ENCODE measurements around the gene WDR82. TPM values are rescaled to one million over a fixed set of nuclear protein-coding genes. Genes with fewer than 3 reads are reported as not detected.
A peak's percentile ranks its signal among the peaks of the same experiment; 100 is the strongest.

The WDR82 gene
- total and polyA plus RNA-seq, 10 of the 15 experiments (the other 5 are each of a cell fraction or from before 2014, with no cell fraction given), result 10.1 to 82.4 (median 48.7) TPM

DNA sequence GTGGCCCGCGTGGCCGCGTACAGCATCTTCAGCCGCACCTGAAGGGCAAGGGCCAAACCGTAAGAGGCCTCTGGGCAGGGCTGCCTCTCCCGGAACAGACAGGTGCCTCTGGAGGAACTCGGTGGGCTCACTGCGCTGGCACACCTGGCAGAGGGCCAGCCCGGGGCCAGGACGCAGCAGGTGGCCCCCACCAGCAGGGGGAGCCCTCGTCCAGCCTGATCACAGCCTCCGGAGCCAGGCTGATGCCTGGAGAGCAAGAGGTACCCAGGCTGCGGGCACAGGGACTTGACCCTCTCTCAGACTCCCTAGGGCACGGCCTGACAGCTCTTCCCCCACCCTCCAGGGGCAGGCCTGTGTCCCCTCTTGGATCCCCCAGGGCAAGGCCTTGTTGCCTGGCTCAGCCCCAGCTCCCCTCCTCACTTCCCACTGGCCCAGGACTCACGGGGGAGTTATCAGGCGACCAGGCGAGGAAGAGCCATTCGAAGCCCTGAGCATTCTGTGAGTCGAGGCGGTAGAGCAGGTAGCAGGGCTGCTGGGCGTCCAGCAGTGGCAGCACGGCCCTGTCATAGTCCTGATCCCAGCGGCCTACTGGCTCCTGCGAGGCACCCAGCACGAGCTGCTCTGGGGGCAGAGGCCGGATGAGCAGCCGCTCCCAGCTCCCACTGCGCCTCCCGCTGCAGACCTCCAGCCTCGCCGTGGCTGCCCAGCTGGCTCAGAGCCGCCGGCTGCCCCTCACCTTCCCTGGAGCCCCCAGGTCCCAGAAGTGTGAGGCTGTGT, 46.8 kb downstream of the WDR82 start:
- H3K36me3 ChIP-seq (ENCODE audit: control insufficient read depth in 2 of 2, insufficient read depth in 2 of 2, low read length in 1 of 2), result peaks cover 14 to 27% of the 10 kb centered on the region in 2 experiments
- peak overlapping the region; percentile 35 for H3K4me2 ChIP-seq (ENCODE audit: control insufficient read depth, insufficient read depth)
- no peaks in the 10 kb centered on the region for H3K9me3 ChIP-seq (replicated peaks; ENCODE audit: control insufficient read depth, insufficient read depth, low read length)
- no peaks in the 10 kb centered on the region for H3K27me3 ChIP-seq (replicated peaks in 1 of 2; ENCODE audit: control insufficient read depth in 2 of 2, insufficient read depth in 2 of 2, low read length in 1 of 2)
- intact Hi-C loops (cut with micrococcal nuclease; ENCODE audit: unreplicated experiment), result no loop called here
- ChIA-PET SMC1A (ENCODE audit: uncharacterized antibody, unreplicated experiment) (interaction anchor here (0.7 to 2.9 kb wide), 16 partner anchors 8 to 220 kb away, joined by 3 to 36 read pairs (median 4); partner anchors contain the start of genes PPM1M and WDR82), RAD21 (ENCODE audit: unreplicated experiment) (interaction anchor here (0.6 to 3.1 kb wide), 21 partner anchors 9 to 215 kb away, joined by 3 to 30 read pairs (median 5); partner anchors contain the start of genes GLYCTK, POC1A, PPM1M and WDR82), POLR2A (interaction anchor here (0.5 to 2.4 kb wide), 13 partner anchors 13 to 181 kb away, joined by 3 to 8 read pairs (median 3); partner anchors contain the start of gene WDR82), CTCF (interaction anchor here (0.5 to 5.7 kb wide), 43 partner anchors 9 to 475 kb away, joined by 3 to 91 read pairs (median 4); partner anchors contain the start of genes GLYCTK and WDR82)
- peak; percentile 18 for FAIRE-seq
- 59% methylated on average over 34 of the region's 34 CpGs for WGBS (ENCODE audit: insufficient coverage, insufficient replicate concordance, low lambda C conversion rate, missing lambda C conversion rate)
- peak; percentile 92 for ATAC-seq
- in situ Hi-C loops (cut with MboI), result loop anchor here (5.0 kb wide), 1 partner anchor 111 kb away; no protein-coding TSS in a partner anchor
- H3K9ac ChIP-seq (ENCODE audit: control insufficient read depth, insufficient read depth, low read length), result no peak overlapping the region
- H3K27ac ChIP-seq (ENCODE audit: control insufficient read depth, insufficient read depth), result no peak overlapping the region
- no peak overlapping the region for H2AFZ ChIP-seq (ENCODE audit: control insufficient read depth, low read depth, low read length)
- H4K20me1 ChIP-seq (ENCODE audit: control insufficient read depth, insufficient read depth), result no peaks in the 10 kb centered on the region
- DNase-seq (ENCODE audit: low read depth, low spot score), result no peak
- peaks cover 9% of the 10 kb centered on the region for H3K4me1 ChIP-seq (ENCODE audit: control insufficient read depth, insufficient read depth, low read length)
- H3K4me3 ChIP-seq, result no peak overlapping the region
- H3K79me2 ChIP-seq (ENCODE audit: control insufficient read depth, insufficient read depth, low read length), result peaks cover 6% of the 10 kb centered on the region
- BruUV-seq (replicated peaks), result no TSS peak
- TF ChIP-seq HDAC6 (IDR thresholded peaks at IDR 0.05; ENCODE audit: unreplicated experiment) (no peak), RFX5 (IDR thresholded peaks at IDR 0.05; ENCODE audit: low read depth, low read length) (no peak), SREBF2 (IDR thresholded peaks at IDR 0.05; ENCODE audit: low read length) (no peak), SRF (IDR thresholded peaks at IDR 0.05; ENCODE audit: low read depth in 2 of 2, low read length in 2 of 2) (no peak), ESRRA (IDR thresholded peaks at IDR 0.05; ENCODE audit: low read length) (no peak), GATAD2B (conservative IDR thresholded peaks at IDR 0.05; ENCODE audit: low read depth) (no peak), SUZ12 (IDR thresholded peaks at IDR 0.05; ENCODE audit: unreplicated experiment) (no peak), HDGF (IDR thresholded peaks at IDR 0.05) (0 out of 2 replicates have a peak, but pooled peaks have one; percentile 42), SIN3A (IDR thresholded peaks at IDR 0.05; ENCODE audit: low read depth, low read length) (no peak), NFYB (IDR thresholded peaks at IDR 0.05; ENCODE audit: insufficient read depth, low read depth, low read length) (no peak), NR2C1 (IDR thresholded peaks at IDR 0.05) (no peak)
- TF ChIP-seq, protein P1, sequence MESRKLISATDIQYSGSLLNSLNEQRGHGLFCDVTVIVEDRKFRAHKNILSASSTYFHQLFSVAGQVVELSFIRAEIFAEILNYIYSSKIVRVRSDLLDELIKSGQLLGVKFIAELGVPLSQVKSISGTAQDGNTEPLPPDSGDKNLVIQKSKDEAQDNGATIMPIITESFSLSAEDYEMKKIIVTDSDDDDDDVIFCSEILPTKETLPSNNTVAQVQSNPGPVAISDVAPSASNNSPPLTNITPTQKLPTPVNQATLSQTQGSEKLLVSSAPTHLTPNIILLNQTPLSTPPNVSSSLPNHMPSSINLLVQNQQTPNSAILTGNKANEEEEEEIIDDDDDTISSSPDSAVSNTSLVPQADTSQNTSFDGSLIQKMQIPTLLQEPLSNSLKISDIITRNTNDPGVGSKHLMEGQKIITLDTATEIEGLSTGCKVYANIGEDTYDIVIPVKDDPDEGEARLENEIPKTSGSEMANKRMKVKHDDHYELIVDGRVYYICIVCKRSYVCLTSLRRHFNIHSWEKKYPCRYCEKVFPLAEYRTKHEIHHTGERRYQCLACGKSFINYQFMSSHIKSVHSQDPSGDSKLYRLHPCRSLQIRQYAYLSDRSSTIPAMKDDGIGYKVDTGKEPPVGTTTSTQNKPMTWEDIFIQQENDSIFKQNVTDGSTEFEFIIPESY (IDR thresholded peaks at IDR 0.05), result 0 out of 2 replicates have a peak, but pooled peaks have one; percentile 10
- TF ChIP-seq, protein P2, sequence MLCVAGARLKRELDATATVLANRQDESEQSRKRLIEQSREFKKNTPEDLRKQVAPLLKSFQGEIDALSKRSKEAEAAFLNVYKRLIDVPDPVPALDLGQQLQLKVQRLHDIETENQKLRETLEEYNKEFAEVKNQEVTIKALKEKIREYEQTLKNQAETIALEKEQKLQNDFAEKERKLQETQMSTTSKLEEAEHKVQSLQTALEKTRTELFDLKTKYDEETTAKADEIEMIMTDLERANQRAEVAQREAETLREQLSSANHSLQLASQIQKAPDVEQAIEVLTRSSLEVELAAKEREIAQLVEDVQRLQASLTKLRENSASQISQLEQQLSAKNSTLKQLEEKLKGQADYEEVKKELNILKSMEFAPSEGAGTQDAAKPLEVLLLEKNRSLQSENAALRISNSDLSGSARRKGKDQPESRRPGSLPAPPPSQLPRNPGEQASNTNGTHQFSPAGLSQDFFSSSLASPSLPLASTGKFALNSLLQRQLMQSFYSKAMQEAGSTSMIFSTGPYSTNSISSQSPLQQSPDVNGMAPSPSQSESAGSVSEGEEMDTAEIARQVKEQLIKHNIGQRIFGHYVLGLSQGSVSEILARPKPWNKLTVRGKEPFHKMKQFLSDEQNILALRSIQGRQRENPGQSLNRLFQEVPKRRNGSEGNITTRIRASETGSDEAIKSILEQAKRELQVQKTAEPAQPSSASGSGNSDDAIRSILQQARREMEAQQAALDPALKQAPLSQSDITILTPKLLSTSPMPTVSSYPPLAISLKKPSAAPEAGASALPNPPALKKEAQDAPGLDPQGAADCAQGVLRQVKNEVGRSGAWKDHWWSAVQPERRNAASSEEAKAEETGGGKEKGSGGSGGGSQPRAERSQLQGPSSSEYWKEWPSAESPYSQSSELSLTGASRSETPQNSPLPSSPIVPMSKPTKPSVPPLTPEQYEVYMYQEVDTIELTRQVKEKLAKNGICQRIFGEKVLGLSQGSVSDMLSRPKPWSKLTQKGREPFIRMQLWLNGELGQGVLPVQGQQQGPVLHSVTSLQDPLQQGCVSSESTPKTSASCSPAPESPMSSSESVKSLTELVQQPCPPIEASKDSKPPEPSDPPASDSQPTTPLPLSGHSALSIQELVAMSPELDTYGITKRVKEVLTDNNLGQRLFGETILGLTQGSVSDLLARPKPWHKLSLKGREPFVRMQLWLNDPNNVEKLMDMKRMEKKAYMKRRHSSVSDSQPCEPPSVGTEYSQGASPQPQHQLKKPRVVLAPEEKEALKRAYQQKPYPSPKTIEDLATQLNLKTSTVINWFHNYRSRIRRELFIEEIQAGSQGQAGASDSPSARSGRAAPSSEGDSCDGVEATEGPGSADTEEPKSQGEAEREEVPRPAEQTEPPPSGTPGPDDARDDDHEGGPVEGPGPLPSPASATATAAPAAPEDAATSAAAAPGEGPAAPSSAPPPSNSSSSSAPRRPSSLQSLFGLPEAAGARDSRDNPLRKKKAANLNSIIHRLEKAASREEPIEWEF (IDR thresholded peaks at IDR 0.05; ENCODE audit: insufficient replicate concordance, low read depth, low read length), result no peak
- TF ChIP-seq, protein P3, sequence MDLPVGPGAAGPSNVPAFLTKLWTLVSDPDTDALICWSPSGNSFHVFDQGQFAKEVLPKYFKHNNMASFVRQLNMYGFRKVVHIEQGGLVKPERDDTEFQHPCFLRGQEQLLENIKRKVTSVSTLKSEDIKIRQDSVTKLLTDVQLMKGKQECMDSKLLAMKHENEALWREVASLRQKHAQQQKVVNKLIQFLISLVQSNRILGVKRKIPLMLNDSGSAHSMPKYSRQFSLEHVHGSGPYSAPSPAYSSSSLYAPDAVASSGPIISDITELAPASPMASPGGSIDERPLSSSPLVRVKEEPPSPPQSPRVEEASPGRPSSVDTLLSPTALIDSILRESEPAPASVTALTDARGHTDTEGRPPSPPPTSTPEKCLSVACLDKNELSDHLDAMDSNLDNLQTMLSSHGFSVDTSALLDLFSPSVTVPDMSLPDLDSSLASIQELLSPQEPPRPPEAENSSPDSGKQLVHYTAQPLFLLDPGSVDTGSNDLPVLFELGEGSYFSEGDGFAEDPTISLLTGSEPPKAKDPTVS (IDR thresholded peaks at IDR 0.05; ENCODE audit: low read depth, low read length), result no peak
